ENCODE measurements around the gene SNIP1. TPM values are rescaled to one million over a fixed set of nuclear protein-coding genes. Genes with fewer than 3 reads are reported as not detected.
A peak's percentile ranks its signal among the peaks of the same experiment; 100 is the strongest.
"Not testable (repeated sequence)": the region's sequence is repeated elsewhere in the genome, so short reads cannot be mapped to it uniquely, and the experiment has no call there.

SNIP1 gene
- total RNA-seq, 4 donors from 2014 or later, result 9.0 to 46.9 (median 37.7) TPM

DNA sequence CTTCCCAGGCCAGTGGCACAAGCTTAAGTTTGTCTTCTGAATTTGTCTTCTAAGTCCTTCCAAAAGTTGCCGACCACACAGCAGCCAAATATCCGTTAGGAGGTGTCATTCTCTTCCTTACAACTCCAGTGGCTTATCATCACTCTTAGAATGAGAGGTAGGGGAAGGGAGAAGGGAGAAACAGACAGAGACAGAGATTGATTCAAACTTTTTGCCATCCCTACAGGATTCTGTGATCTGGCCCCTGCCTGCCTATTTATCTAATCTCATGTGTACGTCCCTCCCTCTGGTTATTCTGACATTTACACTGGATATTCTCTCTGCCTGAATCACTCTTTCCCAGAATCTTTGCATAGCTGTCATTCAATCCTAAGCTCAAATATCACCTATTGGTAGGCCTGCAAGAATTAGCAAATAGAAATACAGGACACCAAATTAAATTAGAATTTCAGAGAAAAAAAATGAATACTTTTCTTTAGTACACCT, 42.1 kb upstream of the SNIP1 start:
- Histone ChIP-seq H3K36me3 (peaks cover 0 to 20% (median 0%) of the 10 kb centered on the region in 3 donors), H3K4me3 (peak overlapping the region; percentile 57 to 87 (median 71)), H3K9me3 (no peaks in the 10 kb centered on the region), H3K27me3 (no peaks in the 10 kb centered on the region), H3K4me1 (peaks cover 0 to 29% (median 17%) of the 10 kb centered on the region in 4 donors), H3K27ac (peak overlapping the region; percentile 66 to 88 (median 84))
- no peak for DNase-seq (ENCODE audit: low spot score in 2 of 2)
- TF ChIP-seq EP300 (IDR thresholded peaks at IDR 0.05), result no peak
- TF ChIP-seq CTCF (IDR thresholded peaks at IDR 0.05), result no peak
- no peak for TF ChIP-seq POLR2A (IDR thresholded peaks at IDR 0.05)
- 0% methylated on average over 3 of the region's 3 CpGs for WGBS, 2 donors

GRCh38 chr1:37595440-37596181, 41.5 kb upstream of the SNIP1 start, which contains the start of gene GNL2:
GNL2 (minus strand) TSS chr1:37595937; CDS start chr1:37595822, 115 bp downstream.
- peaks cover 0 to 29% (median 17%) of the 10 kb centered on the region in 4 donors for H3K4me1 ChIP-seq
- H3K27me3 ChIP-seq, result no peaks in the 10 kb centered on the region
- WGBS, 2 donors, result 0 to 1% methylated on average over 48 to 49 of the region's 51 CpGs
- peak within 1 kb of the TSS; percentile 57 to 87 (median 71) for H3K4me3 ChIP-seq
- H3K36me3 ChIP-seq, result peaks cover 0 to 27% (median under 1%) of the 10 kb centered on the region in 3 donors
- H3K9me3 ChIP-seq, result no peaks in the 10 kb centered on the region
- peak; percentile 93 to 94 for DNase-seq (ENCODE audit: low spot score in 2 of 2)
- H3K27ac ChIP-seq, result peak within 1 kb of the TSS; percentile 66 to 88 (median 84)
- TF ChIP-seq CTCF (IDR thresholded peaks at IDR 0.05) (peak in 1 of 5 experiments; percentile 30), POLR2A (IDR thresholded peaks at IDR 0.05) (peak; percentile 49 to 71), EP300 (IDR thresholded peaks at IDR 0.05) (peak; percentile 92)

- Histone ChIP-seq H3K4me3 (no peak overlapping the region), H3K9me3 (no peaks in the 10 kb centered on the region), H3K27me3 (no peaks in the 10 kb centered on the region), H3K27ac (no peak overlapping the region), H3K36me3 (peaks cover 0 to 45% (median 9%) of the 10 kb centered on the region in 3 donors), H3K4me1 (peaks cover 0 to 29% (median 17%) of the 10 kb centered on the region in 4 donors)
- TF ChIP-seq CTCF (IDR thresholded peaks at IDR 0.05) (no peak), POLR2A (IDR thresholded peaks at IDR 0.05) (no peak), EP300 (IDR thresholded peaks at IDR 0.05) (no peak)
- no peak for DNase-seq (ENCODE audit: low spot score in 2 of 2)
- WGBS, 2 donors, result 92 to 97% methylated on average over 6 of the region's 6 CpGs
Measured at GRCh38 chr1:37593726-37594125, 39.6 kb upstream of the SNIP1 start.

DNA sequence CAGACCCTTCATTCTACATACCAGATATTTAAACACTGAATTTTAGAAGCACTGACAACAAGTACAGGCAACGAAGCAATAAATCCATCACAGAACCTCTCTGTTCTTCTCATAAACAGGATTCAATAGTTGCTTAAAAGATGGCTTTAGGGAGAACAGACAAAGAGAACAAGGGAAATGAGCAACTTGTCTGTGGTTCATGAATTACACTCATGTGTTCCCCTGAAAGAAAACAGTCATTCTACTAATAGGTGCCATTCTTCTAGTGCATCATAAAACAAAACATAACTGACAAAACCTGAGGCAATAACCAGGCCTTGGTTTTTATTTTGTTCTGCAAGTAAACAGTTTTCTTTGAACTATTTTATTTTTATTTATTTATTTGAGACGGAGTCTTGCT, 34.8 kb upstream of the SNIP1 start:
- H3K27me3 ChIP-seq, result no peaks in the 10 kb centered on the region
- DNase-seq (ENCODE audit: low spot score in 2 of 2), result no peak
- no peak overlapping the region for H3K27ac ChIP-seq
- peaks cover 0 to 9% (median 1%) of the 10 kb centered on the region in 4 donors for H3K4me1 ChIP-seq
- TF ChIP-seq POLR2A (IDR thresholded peaks at IDR 0.05) (no peak), CTCF (IDR thresholded peaks at IDR 0.05) (no peak), EP300 (IDR thresholded peaks at IDR 0.05) (no peak)
- H3K36me3 ChIP-seq, result peaks cover 0 to 86% (median 9%) of the 10 kb centered on the region in 3 donors
- WGBS, 2 donors, result 80 to 82% methylated on average over 2 of the region's 2 CpGs
- H3K4me3 ChIP-seq, result no peak overlapping the region
- no peaks in the 10 kb centered on the region for H3K9me3 ChIP-seq

DNA sequence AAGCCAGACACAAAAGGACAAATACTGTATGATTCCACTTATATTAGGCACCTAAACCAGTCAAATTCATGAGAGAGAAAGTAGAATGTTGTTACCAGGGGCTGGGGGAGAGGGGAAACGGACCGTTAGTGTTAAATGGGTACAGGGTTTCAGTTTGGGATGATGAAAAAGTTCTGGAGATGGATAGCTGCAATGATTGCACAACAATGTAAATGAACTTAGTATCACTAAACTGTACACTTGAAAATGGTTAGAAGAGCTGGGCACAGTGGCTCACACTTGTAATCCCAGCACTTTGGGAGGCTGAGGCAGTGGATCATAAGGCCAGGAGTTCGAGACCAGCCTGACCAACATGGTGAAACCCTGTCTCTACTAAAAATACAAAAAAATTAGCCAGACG, 30.5 kb upstream of the SNIP1 start:
- H3K36me3 ChIP-seq, result peaks cover 0 to 92% (median 12%) of the 10 kb centered on the region in 3 donors
- not testable (repeated sequence) for H3K4me3 ChIP-seq; H3K27ac ChIP-seq; DNase-seq (ENCODE audit: low spot score in 2 of 2); H3K9me3 ChIP-seq; H3K27me3 ChIP-seq; H3K4me1 ChIP-seq
- WGBS, 2 donors, result 84 to 94% methylated on average over 4 of the region's 4 CpGs

All from tibial nerve (tissue), 4 donors.